NB4 (cell line): ENCODE measurements around the gene SIGLEC9.

Experiments used
- CTCF ChIP-seq: IDR thresholded peaks from one replicate; pipeline ENCODE4 v1.5.1; 2012; ENCODE audit warnings: low read depth, low read length
- MYC ChIP-seq: IDR thresholded peaks from 2 replicates; pipeline ENCODE4 v1.6.1; 2011; ENCODE audit warnings: low read depth, low read length
- POLR2A ChIP-seq: IDR thresholded peaks from 2 replicates; pipeline ENCODE4 v1.6.1; 2011; ENCODE audit warnings: mild to moderate bottlenecking; ENCODE audit not compliant: insufficient read length; ENCODE audit errors: extremely low read depth

GRCh38 chr19:51142119-51142518, 17.4 kb downstream of the SIGLEC9 start, which contains the start of gene SIGLEC7:
- no peak for TF ChIP-seq POLR2A
- TF ChIP-seq CTCF, result no peak
- TF ChIP-seq MYC, result no peak
